Right lobe of liver (tissue), 6 donors: Measurements from ENCODE around the gene NHSL2. TPM values are rescaled to one million over a fixed set of nuclear protein-coding genes. Genes with fewer than 3 reads are reported as not detected.

ENCODE experiments used
- ATAC-seq, 4 donors: fragments of 200-7000 bp; cut with Tn5 transposase; one replicate each; pipeline ENCODE4 v1.9.1; 2020; ENCODE audit warnings: mild to moderate bottlenecking in 4 of 4, moderate library complexity in 4 of 4
- DNase-seq, 3 donors: peaks; one replicate each; pipeline ENCODE4 v3.0.0-alpha.2; 2020
- H3K27ac ChIP-seq, 3 donors: fragments of 200-600 bp; one replicate each; pipeline ENCODE4 v1.8.0; 2022
- H3K27me3 ChIP-seq, 2 donors: fragments of 200-600 bp; one replicate each; pipeline ENCODE4 v1.8.0; 2022
- H3K36me3 ChIP-seq, 4 donors: fragments of 200-600 bp; sonication (generic) in 1 of 4; one replicate each; pipeline versions ENCODE4 v1.5.1 to v1.8.0; 2017 to 2022; ENCODE audit warnings: control low read depth in 1 of 4
- H3K4me1 ChIP-seq, 4 donors: fragments of 200-600 bp; sonication (generic) in 1 of 4; one replicate each; pipeline versions ENCODE4 v1.5.1 to v1.8.0; 2017 to 2022; ENCODE audit warnings: control low read depth in 1 of 4
- H3K4me3 ChIP-seq, 3 donors: fragments of 200-600 bp; one replicate each; pipeline ENCODE4 v1.8.0; 2022
- H3K9me3 ChIP-seq, 4 donors: fragments of 200-600 bp; sonication (generic) in 1 of 4; one replicate each; pipeline versions ENCODE4 v1.5.1 to v1.8.0; 2017 to 2022; ENCODE audit warnings: control low read depth in 1 of 4
- POLR2A ChIP-seq: fragments of 450-650 bp; IDR thresholded peaks from one replicate; pipeline ENCODE4 v1.6.1; 2017; ENCODE audit warnings: antibody characterized with exemption, mild to moderate bottlenecking
- WGBS: methylation state at CpG from one replicate; pipeline ENCODE4 v1.1.6; 2018; ENCODE audit warnings: low coverage, low lambda C conversion rate; ENCODE audit not compliant: insufficient coverage; ENCODE audit errors: missing lambda C conversion rate; 5-methylcytosine and 5-hydroxymethylcytosine counted together
- intact Hi-C, 2 donors: fragments of 100-400 bp; cut with DNase I; formaldehyde crosslinking; loops; one replicate each; pipeline versions ENCODE4 v1.11.2 to v1.14.1; 2022
- total RNA-seq, 6 experiments: library from RNA; depleted of rRNA in 2 of 6; stranded (reverse); fragments of >200 nt in 2 of 6; fragmentation: NEBNext Ultra II Directional in 3 of 6; extraction: Animal tissue kit (Norgen Biotek cat#: 25700) in 3 of 6; gene quantifications; one replicate each; pipeline versions ENCODE4 v1.1.0 to v1.2.4, GENCODE V29; 2016 to 2023
- TF ChIP-seq, protein P1 (sequence below), 4 donors: fragments of 200-600 bp in 3 of 4; fragments of 450-650 bp in 1 of 4; IDR thresholded peaks; one replicate each; pipeline versions ENCODE4 v1.5.1 to v1.8.0; 2016 to 2022; ENCODE audit warnings: antibody characterized with exemption in 4 of 4, mild to moderate bottlenecking in 2 of 4
- donor health status: DM: no; HTN: yes; CAD: no.
- donor health status: DM: no; HTN: no; CAD: no.
- donor health status: DM: no; HTN: no; CAD: no.
- donor health status: DM: no; HTN: yes; CAD: no.
- donor health status: DM: no; HTN: yes; CAD: no.

The NHSL2 gene
- total RNA-seq, 6 experiments from 2014 or later = 0.81 to 2.1 (median 1.3) TPM

DNA sequence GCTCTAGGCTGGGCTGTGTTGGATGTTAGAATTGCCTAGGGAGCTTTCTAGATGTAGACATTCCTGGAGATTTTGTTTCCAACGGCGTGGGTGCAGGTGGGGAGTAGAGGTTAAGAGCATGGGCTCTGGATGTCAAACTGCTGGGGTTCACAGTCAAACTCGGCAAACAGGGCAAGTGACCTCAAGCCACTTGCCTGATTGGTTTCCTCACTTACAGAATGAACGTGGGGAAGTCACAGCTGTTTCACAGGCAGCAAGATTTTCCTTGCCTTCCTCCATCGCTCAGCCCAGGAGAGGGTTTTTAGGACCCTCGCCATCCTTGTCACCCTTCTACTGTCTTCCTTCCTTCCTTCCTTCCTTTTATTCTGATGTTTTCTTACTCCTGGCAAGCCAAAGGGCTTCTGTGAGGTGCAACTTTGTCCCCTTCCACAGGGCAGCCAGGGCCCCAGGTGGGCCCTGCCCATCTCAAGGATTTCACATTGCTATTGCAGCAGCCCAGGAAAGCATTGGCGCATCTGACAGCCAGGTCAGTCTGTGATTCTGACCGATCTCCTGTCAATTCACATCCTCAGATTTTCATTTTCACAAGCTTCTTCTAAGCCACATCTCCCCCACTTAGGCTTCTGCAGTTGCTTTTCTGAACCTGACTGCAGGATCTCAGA lies 214.0 kb downstream of the NHSL2 start:
- H3K4me1 ChIP-seq = peaks cover 0 to 5% (median 2%) of the 10 kb centered on the region in 4 donors

DNA sequence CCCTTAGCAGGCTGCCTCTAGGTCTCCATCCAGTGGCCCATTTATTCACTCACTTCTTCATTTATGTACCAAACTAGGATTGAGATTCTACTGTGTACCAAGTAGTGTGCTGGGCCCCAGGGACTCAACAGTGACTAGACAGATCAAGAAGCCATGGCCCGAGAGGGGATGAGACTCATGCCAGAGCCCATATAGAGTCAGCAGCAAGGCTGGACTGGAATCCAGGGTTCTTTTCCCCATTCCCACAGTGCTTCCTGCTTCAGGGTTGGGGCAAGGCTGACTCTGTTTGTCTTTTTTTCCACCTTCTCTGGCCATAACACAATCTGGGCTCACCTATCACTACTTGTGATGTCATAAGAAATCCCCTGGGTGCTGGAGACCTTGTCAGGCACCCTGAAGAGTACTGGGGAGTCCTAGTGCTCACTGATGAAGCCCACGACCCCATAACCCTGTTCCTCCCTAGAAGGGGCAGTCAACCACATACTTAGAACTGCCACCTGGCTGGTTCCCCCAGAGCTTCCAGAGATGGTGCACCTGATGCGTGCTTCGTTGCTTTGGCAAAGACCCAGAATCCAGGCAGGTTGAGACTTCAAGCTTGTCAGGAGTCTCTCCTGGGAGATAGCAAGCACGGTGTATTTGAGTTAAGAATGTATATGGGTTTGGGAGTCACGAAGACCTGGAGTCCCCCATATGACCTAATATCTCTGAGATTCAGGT lies 214.8 kb downstream of the NHSL2 start:
- no peak for ATAC-seq
- intact Hi-C loops = loop anchor here (10.0 kb wide), 2 partner anchors 101 to 131 kb away; no protein-coding TSS in a partner anchor
- TF ChIP-seq, protein P1, sequence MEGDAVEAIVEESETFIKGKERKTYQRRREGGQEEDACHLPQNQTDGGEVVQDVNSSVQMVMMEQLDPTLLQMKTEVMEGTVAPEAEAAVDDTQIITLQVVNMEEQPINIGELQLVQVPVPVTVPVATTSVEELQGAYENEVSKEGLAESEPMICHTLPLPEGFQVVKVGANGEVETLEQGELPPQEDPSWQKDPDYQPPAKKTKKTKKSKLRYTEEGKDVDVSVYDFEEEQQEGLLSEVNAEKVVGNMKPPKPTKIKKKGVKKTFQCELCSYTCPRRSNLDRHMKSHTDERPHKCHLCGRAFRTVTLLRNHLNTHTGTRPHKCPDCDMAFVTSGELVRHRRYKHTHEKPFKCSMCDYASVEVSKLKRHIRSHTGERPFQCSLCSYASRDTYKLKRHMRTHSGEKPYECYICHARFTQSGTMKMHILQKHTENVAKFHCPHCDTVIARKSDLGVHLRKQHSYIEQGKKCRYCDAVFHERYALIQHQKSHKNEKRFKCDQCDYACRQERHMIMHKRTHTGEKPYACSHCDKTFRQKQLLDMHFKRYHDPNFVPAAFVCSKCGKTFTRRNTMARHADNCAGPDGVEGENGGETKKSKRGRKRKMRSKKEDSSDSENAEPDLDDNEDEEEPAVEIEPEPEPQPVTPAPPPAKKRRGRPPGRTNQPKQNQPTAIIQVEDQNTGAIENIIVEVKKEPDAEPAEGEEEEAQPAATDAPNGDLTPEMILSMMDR (IDR thresholded peaks at IDR 0.05) = no peak
- no peak for TF ChIP-seq POLR2A
- H3K27me3 ChIP-seq = no peaks in the 10 kb centered on the region
- H3K36me3 ChIP-seq = no peaks in the 10 kb centered on the region
- H3K9me3 ChIP-seq = no peaks in the 10 kb centered on the region
- peaks cover 0 to 5% (median 2%) of the 10 kb centered on the region in 4 donors for H3K4me1 ChIP-seq
- no peak overlapping the region for H3K27ac ChIP-seq
- WGBS = 51% methylated on average over 6 of the region's 6 CpGs
- DNase-seq = no peak
- no peak overlapping the region for H3K4me3 ChIP-seq

More for the DNA sequence above, 214.0 kb downstream of the NHSL2 start:
- 50% methylated on average over 6 of the region's 8 CpGs for WGBS
- TF ChIP-seq POLR2A = no peak
- TF ChIP-seq, protein P1 (IDR thresholded peaks at IDR 0.05) = no peak
- DNase-seq (no peak), ATAC-seq (no peak)
- Histone ChIP-seq H3K36me3 (no peaks in the 10 kb centered on the region), H3K9me3 (no peaks in the 10 kb centered on the region), H3K4me3 (no peak overlapping the region), H3K27ac (no peak overlapping the region), H3K27me3 (no peaks in the 10 kb centered on the region)
- intact Hi-C loops = loop anchor here (10.0 kb wide), 2 partner anchors 100 to 130 kb away; no protein-coding TSS in a partner anchor

- Histone ChIP-seq H3K36me3 (no peaks in the 10 kb centered on the region), H3K4me3 (no peak overlapping the region), H3K4me1 (peaks cover 0 to 5% (median 2%) of the 10 kb centered on the region in 4 donors), H3K27ac (no peak overlapping the region), H3K27me3 (no peaks in the 10 kb centered on the region), H3K9me3 (no peaks in the 10 kb centered on the region)
- no peak for TF ChIP-seq POLR2A
- TF ChIP-seq, protein P1 (IDR thresholded peaks at IDR 0.05) = no peak
- intact Hi-C loops = loop anchor here (10.0 kb wide), 2 partner anchors 101 to 131 kb away; no protein-coding TSS in a partner anchor
- ATAC-seq = no peak
- DNase-seq = no peak
- WGBS = 8% methylated on average over 2 of the region's 3 CpGs
These were observed 215.4 kb downstream of the NHSL2 start for GRCh38 chrX:72126048-72126415.

DNA sequence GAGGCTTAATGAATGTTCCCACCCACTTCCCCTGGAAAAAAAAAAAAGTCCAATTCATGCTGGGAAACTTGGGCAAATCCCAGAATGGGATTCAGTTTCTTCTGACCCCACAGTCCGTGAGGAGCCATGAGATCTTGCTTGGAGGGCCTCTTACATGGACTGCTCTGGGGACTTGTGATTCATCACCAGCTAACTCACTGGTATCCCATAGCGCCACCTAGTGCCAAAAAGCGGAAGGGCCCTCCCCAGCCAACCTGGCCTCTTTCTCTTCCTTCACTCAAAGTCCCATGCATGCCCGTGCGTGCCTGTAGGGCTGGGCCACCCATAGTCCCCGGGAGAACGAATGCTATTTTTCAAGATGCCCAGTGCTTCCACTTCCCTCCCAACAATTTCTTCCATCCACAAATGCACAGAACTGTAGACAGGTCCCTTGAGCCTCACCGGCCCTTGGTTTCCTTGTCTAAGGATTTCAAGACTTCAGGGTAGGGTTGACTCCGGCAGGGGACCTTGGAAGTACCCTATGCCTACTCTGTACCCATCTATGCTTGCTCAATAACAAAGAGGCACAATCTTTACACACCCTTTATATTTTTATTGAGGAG lies 216.0 kb downstream of the NHSL2 start:
- ATAC-seq (peak; percentile 85 to 89 (median 86)), DNase-seq (peak; percentile 76 to 85 (median 80))
- TF ChIP-seq, protein P1 (IDR thresholded peaks at IDR 0.05) = peak; percentile 85 to 91 (median 91)
- TF ChIP-seq POLR2A = no peak
- intact Hi-C loops = loop anchor here (10.0 kb wide), 2 partner anchors 102 to 132 kb away; no protein-coding TSS in a partner anchor
- H3K27me3 ChIP-seq = no peaks in the 10 kb centered on the region
- H3K4me3 ChIP-seq = no peak overlapping the region
- no peaks in the 10 kb centered on the region for H3K36me3 ChIP-seq
- WGBS = 11% methylated on average over 3 of the region's 9 CpGs
- peaks cover 0 to 5% (median 2%) of the 10 kb centered on the region in 4 donors for H3K4me1 ChIP-seq
- no peaks in the 10 kb centered on the region for H3K9me3 ChIP-seq
- no peak overlapping the region for H3K27ac ChIP-seq
